ENCODE measurements around the gene RYR2.

RYR2 gene

GRCh38 chr1:237043846-237044636 is 2.1 kb downstream of the RYR2 start:
- DNase-seq (ENCODE audit: extremely low spot score), result no peak
- TF ChIP-seq ZNF384 (IDR thresholded peaks at IDR 0.05) (no peak), BHLHE40 (IDR thresholded peaks at IDR 0.05; ENCODE audit: borderline replicate concordance) (no peak), NFRKB (IDR thresholded peaks at IDR 0.05) (no peak), CTBP1 (IDR thresholded peaks at IDR 0.05; ENCODE audit: borderline replicate concordance) (no peak), HDGF (IDR thresholded peaks at IDR 0.05; ENCODE audit: borderline replicate concordance) (no peak), FOXK2 (IDR thresholded peaks at IDR 0.05) (no peak), LEF1 (IDR thresholded peaks at IDR 0.05; ENCODE audit: borderline replicate concordance) (no peak), PKNOX1 (IDR thresholded peaks at IDR 0.05) (no peak), SUZ12 (IDR thresholded peaks at IDR 0.05) (no peak), SP1 (IDR thresholded peaks at IDR 0.05) (no peak), L3MBTL2 (conservative IDR thresholded peaks at IDR 0.05) (no peak), FOXA1 (IDR thresholded peaks at IDR 0.05) (no peak), ARNT (IDR thresholded peaks at IDR 0.05) (no peak), TARDBP (IDR thresholded peaks at IDR 0.05) (no peak)
- ChIA-PET CTCF (interaction anchor here (0.6 to 0.8 kb wide), 2 partner anchors 10 to 162 kb away, joined by 3 to 4 read pairs; no protein-coding TSS in a partner anchor), POLR2A (no interaction called here)

- DNase-seq (ENCODE audit: extremely low spot score), result no peak
- ChIA-PET POLR2A (interaction anchor here (1.1 kb wide), 1 partner anchor 438 kb away, joined by 3 read pairs; no protein-coding TSS in a partner anchor), CTCF (interaction anchor here (0.6 to 1.0 kb wide), 3 partner anchors 22 to 342 kb away, joined by 3 to 7 read pairs (median 3); no protein-coding TSS in a partner anchor)
- TF ChIP-seq SUZ12 (IDR thresholded peaks at IDR 0.05) (no peak), FOXM1 (IDR thresholded peaks at IDR 0.05; ENCODE audit: borderline replicate concordance) (no peak), ARNT (IDR thresholded peaks at IDR 0.05) (no peak)
Measured at GRCh38 chr1:237045278-237046016, 3.5 kb downstream of the RYR2 start.

- DNase-seq (ENCODE audit: extremely low spot score), result no peak
- POLR2A ChIA-PET, result no interaction called here
- CTCF ChIA-PET, result no interaction called here
- TF ChIP-seq FOXM1 (IDR thresholded peaks at IDR 0.05; ENCODE audit: borderline replicate concordance) (no peak), ARNT (IDR thresholded peaks at IDR 0.05) (no peak), SUZ12 (IDR thresholded peaks at IDR 0.05) (no peak), LEF1 (IDR thresholded peaks at IDR 0.05; ENCODE audit: borderline replicate concordance) (no peak), TARDBP (IDR thresholded peaks at IDR 0.05) (no peak), SP1 (IDR thresholded peaks at IDR 0.05) (no peak), CTBP1 (IDR thresholded peaks at IDR 0.05; ENCODE audit: borderline replicate concordance) (no peak), HDGF (IDR thresholded peaks at IDR 0.05; ENCODE audit: borderline replicate concordance) (no peak), ZNF384 (IDR thresholded peaks at IDR 0.05) (no peak), PKNOX1 (IDR thresholded peaks at IDR 0.05) (no peak), BHLHE40 (IDR thresholded peaks at IDR 0.05; ENCODE audit: borderline replicate concordance) (no peak), ELF4 (IDR thresholded peaks at IDR 0.05) (no peak), FOXK2 (IDR thresholded peaks at IDR 0.05) (no peak), NFRKB (IDR thresholded peaks at IDR 0.05) (no peak), FOXA1 (IDR thresholded peaks at IDR 0.05) (no peak), L3MBTL2 (conservative IDR thresholded peaks at IDR 0.05) (no peak)
Measured at GRCh38 chr1:237048803-237049202, 6.8 kb downstream of the RYR2 start.

GRCh38 chr1:237050185-237050584 is 8.2 kb downstream of the RYR2 start:
- DNase-seq (ENCODE audit: extremely low spot score), result no peak
- CTCF ChIA-PET, result no interaction called here
- POLR2A ChIA-PET, result no interaction called here
- TF ChIP-seq BHLHE40 (IDR thresholded peaks at IDR 0.05; ENCODE audit: borderline replicate concordance) (no peak), CTBP1 (IDR thresholded peaks at IDR 0.05; ENCODE audit: borderline replicate concordance) (no peak), ARNT (IDR thresholded peaks at IDR 0.05) (no peak), TARDBP (IDR thresholded peaks at IDR 0.05) (no peak), SUZ12 (IDR thresholded peaks at IDR 0.05) (no peak), HDGF (IDR thresholded peaks at IDR 0.05; ENCODE audit: borderline replicate concordance) (no peak), ZNF384 (IDR thresholded peaks at IDR 0.05) (no peak), SP1 (IDR thresholded peaks at IDR 0.05) (no peak), LEF1 (IDR thresholded peaks at IDR 0.05; ENCODE audit: borderline replicate concordance) (no peak), FOXM1 (IDR thresholded peaks at IDR 0.05; ENCODE audit: borderline replicate concordance) (no peak), PKNOX1 (IDR thresholded peaks at IDR 0.05) (no peak), FOXA1 (IDR thresholded peaks at IDR 0.05) (no peak), FOXK2 (IDR thresholded peaks at IDR 0.05) (no peak), ELF4 (IDR thresholded peaks at IDR 0.05) (no peak)

- no peak for DNase-seq (ENCODE audit: extremely low spot score)
- TF ChIP-seq SUZ12 (IDR thresholded peaks at IDR 0.05) (no peak), L3MBTL2 (conservative IDR thresholded peaks at IDR 0.05) (no peak), NFRKB (IDR thresholded peaks at IDR 0.05) (no peak), BHLHE40 (IDR thresholded peaks at IDR 0.05; ENCODE audit: borderline replicate concordance) (no peak), ELF4 (IDR thresholded peaks at IDR 0.05) (no peak), PKNOX1 (IDR thresholded peaks at IDR 0.05) (no peak), FOXA1 (IDR thresholded peaks at IDR 0.05) (no peak), ZNF384 (IDR thresholded peaks at IDR 0.05) (no peak), FOXK2 (IDR thresholded peaks at IDR 0.05) (no peak), SP1 (IDR thresholded peaks at IDR 0.05) (no peak), ARNT (IDR thresholded peaks at IDR 0.05) (no peak), CTBP1 (IDR thresholded peaks at IDR 0.05; ENCODE audit: borderline replicate concordance) (no peak), LEF1 (IDR thresholded peaks at IDR 0.05; ENCODE audit: borderline replicate concordance) (no peak), HDGF (IDR thresholded peaks at IDR 0.05; ENCODE audit: borderline replicate concordance) (no peak), TARDBP (IDR thresholded peaks at IDR 0.05) (no peak), FOXM1 (IDR thresholded peaks at IDR 0.05; ENCODE audit: borderline replicate concordance) (no peak)
- ChIA-PET CTCF (no interaction called here), POLR2A (no interaction called here)
Measured at GRCh38 chr1:237050915-237051314, 8.9 kb downstream of the RYR2 start.

Measured in HEK293T (cell line).